Measurements from ENCODE around the gene POLR1C. TPM values are rescaled to one million over a fixed set of nuclear protein-coding genes. Genes with fewer than 3 reads are reported as not detected.

The POLR1C gene
- total RNA-seq, 4 donors from 2014 or later: 16.9 to 30.4 (median 24.7) TPM

DNA sequence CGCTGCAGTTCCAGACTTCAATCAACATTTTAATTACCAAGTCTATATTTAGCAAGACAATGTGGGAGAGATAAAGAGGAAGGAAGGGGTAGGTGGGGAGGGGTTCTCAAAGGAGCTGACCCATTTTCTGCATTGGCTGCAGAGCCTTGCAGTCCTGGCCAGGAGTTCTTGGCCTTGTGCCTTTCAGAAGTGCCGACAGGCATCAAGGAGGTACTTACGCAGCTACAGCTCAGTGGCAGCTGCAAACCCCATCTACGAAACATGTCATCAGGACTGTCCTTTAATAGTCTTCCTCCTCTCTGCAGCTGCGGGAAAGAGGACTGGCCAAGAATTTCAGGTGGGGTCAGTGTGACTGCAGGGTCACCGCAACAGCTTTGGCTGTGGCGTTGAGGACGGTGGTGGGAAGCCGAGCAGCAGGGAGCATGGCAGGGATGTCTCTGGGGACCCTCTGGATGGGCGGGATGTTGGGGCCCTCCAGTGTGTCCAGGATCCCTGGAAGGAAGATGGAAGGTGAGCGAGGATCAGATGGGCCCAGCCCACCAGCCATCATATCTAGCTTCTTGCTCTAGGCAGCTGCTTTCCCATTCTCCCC, 5.0 kb upstream of the POLR1C start:
- no peak for ATAC-seq

DNA sequence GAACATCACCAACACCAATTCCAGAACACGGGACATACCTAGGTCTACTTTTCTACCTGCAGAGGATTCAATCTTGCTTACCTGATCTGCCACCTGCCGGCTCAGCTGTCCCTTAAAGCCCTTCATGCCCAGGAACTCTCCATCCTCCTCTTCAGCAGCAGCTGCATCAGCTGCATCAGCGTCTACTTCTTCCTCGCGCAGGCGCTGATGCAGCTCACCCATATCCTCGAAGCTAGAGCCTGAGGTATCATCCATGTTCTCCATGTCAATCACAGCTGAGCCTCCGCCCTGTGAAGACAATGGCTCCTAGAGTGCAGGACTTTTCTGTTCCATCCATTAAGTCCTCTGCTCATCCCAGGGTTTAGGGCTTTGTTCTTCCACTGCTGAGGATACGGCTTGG, 1.1 kb upstream of the POLR1C start:
- ATAC-seq: no peak
- 59 to 73% methylated on average over 3 to 6 of the region's 9 CpGs for WGBS, 2 donors (ENCODE audit: low coverage in 1 of 2)
- peak overlapping the region; percentile 94 for H3K4me3 ChIP-seq
- peaks cover 4 to 60% (median 22%) of the 10 kb centered on the region in 3 donors for H3K4me1 ChIP-seq
- H3K36me3 ChIP-seq: peaks cover 0 to 69% of the 10 kb centered on the region in 2 donors
- no peaks in the 10 kb centered on the region for H3K27me3 ChIP-seq
- TF ChIP-seq EP300 (IDR thresholded peaks at IDR 0.05) (no peak), POLR2AphosphoS5 (IDR thresholded peaks at IDR 0.05) (no peak), POLR2A (IDR thresholded peaks at IDR 0.05) (no peak)
- TF ChIP-seq, protein P1, sequence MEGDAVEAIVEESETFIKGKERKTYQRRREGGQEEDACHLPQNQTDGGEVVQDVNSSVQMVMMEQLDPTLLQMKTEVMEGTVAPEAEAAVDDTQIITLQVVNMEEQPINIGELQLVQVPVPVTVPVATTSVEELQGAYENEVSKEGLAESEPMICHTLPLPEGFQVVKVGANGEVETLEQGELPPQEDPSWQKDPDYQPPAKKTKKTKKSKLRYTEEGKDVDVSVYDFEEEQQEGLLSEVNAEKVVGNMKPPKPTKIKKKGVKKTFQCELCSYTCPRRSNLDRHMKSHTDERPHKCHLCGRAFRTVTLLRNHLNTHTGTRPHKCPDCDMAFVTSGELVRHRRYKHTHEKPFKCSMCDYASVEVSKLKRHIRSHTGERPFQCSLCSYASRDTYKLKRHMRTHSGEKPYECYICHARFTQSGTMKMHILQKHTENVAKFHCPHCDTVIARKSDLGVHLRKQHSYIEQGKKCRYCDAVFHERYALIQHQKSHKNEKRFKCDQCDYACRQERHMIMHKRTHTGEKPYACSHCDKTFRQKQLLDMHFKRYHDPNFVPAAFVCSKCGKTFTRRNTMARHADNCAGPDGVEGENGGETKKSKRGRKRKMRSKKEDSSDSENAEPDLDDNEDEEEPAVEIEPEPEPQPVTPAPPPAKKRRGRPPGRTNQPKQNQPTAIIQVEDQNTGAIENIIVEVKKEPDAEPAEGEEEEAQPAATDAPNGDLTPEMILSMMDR (IDR thresholded peaks at IDR 0.05): no peak
- peak overlapping the region in 3 of 4 donors; percentile 88 to 91 (median 89) for H3K27ac ChIP-seq
- H3K9me3 ChIP-seq: no peaks in the 10 kb centered on the region

More for the DNA sequence above, 5.0 kb upstream of the POLR1C start:
- peaks cover 7% of the 10 kb centered on the region for H3K27me3 ChIP-seq
- no peaks in the 10 kb centered on the region for H3K9me3 ChIP-seq
- peaks cover 0 to 51% of the 10 kb centered on the region in 2 donors for H3K36me3 ChIP-seq
- 59 to 65% methylated on average over 3 to 5 of the region's 11 CpGs for WGBS, 2 donors (ENCODE audit: low coverage in 1 of 2)
- H3K27ac ChIP-seq: no peak overlapping the region
- TF ChIP-seq POLR2AphosphoS5 (IDR thresholded peaks at IDR 0.05) (no peak), EP300 (IDR thresholded peaks at IDR 0.05) (no peak), POLR2A (IDR thresholded peaks at IDR 0.05) (no peak)
- TF ChIP-seq, protein P1 (IDR thresholded peaks at IDR 0.05): no peak
- no peak overlapping the region for H3K4me3 ChIP-seq
- peaks cover 4 to 67% (median 28%) of the 10 kb centered on the region in 3 donors for H3K4me1 ChIP-seq

GRCh38 chr6:43516367-43516696, 557 bp upstream of the POLR1C start:
- Histone ChIP-seq H3K27me3 (no peaks in the 10 kb centered on the region), H3K36me3 (peaks cover 0 to 69% of the 10 kb centered on the region in 2 donors), H3K4me3 (peak overlapping the region; percentile 94), H3K9me3 (no peaks in the 10 kb centered on the region), H3K4me1 (peaks cover 4 to 57% (median 22%) of the 10 kb centered on the region in 3 donors), H3K27ac (peak overlapping the region; percentile 81 to 91 (median 88))
- TF ChIP-seq POLR2A (IDR thresholded peaks at IDR 0.05): no peak
- TF ChIP-seq POLR2AphosphoS5 (IDR thresholded peaks at IDR 0.05): no peak
- TF ChIP-seq EP300 (IDR thresholded peaks at IDR 0.05): no peak
- TF ChIP-seq, protein P1 (IDR thresholded peaks at IDR 0.05): no peak
- 0 to 2% methylated on average over 4 to 9 of the region's 10 CpGs for WGBS, 2 donors (ENCODE audit: low coverage in 1 of 2)
- ATAC-seq: no peak

- Histone ChIP-seq H3K4me1 (peaks cover 4 to 50% (median 22%) of the 10 kb centered on the region in 3 donors), H3K36me3 (peaks cover 0 to 69% of the 10 kb centered on the region in 2 donors), H3K27ac (peak overlapping the region; percentile 39 to 91 (median 88)), H3K27me3 (no peaks in the 10 kb centered on the region), H3K4me3 (peak overlapping the region; percentile 94), H3K9me3 (no peaks in the 10 kb centered on the region)
- no peak for ATAC-seq
- TF ChIP-seq POLR2A (IDR thresholded peaks at IDR 0.05) (no peak), EP300 (IDR thresholded peaks at IDR 0.05) (no peak), POLR2AphosphoS5 (IDR thresholded peaks at IDR 0.05) (no peak)
- TF ChIP-seq, protein P1 (IDR thresholded peaks at IDR 0.05): no peak
- WGBS, 2 donors (ENCODE audit: low coverage in 1 of 2): 2 to 14% methylated on average over 5 to 9 of the region's 10 CpGs
These were observed 842 bp downstream of the POLR1C start for GRCh38 chr6:43517505-43518357.

Data from gastroesophageal sphincter (tissue), 4 donors.